Sigmoid colon (tissue), 7 donors: Measurements from ENCODE around the gene ABCA6. TPM values are rescaled to one million over a fixed set of nuclear protein-coding genes. Genes with fewer than 3 reads are reported as not detected.

ENCODE experiments used
- DNase-seq: peaks from one replicate; pipeline ENCODE4 v3.0.0-alpha.2; 2019
- H3K27ac ChIP-seq, 4 donors: fragments of 200-600 bp; sonication (generic); one replicate each; pipeline ENCODE4 v1.5.1; 2016 to 2019; ENCODE audit warnings: mild to moderate bottlenecking in 1 of 4
- H3K27me3 ChIP-seq, 3 donors: fragments of 200-600 bp; sonication (generic); one replicate each; pipeline ENCODE4 v1.5.1; 2019; ENCODE audit warnings: mild to moderate bottlenecking in 1 of 3
- H3K36me3 ChIP-seq, 4 donors: fragments of 200-600 bp; sonication (generic); one replicate each; pipeline ENCODE4 v1.5.1; 2016 to 2019
- H3K4me1 ChIP-seq, 4 donors: fragments of 200-600 bp; sonication (generic); one replicate each; pipeline ENCODE4 v1.5.1; 2017 to 2019
- H3K4me3 ChIP-seq, 4 donors: fragments of 200-600 bp; sonication (generic); one replicate each; pipeline ENCODE4 v1.5.1; 2017 to 2019; ENCODE audit warnings: mild to moderate bottlenecking in 2 of 4, moderate library complexity in 1 of 4
- H3K9me3 ChIP-seq, 4 donors: fragments of 200-600 bp in 3 of 4; sonication (generic) in 3 of 4; one replicate each; pipeline versions ENCODE4 v1.5.1 to v1.6.1; 2013 to 2019
- CTCF ChIP-seq, 4 experiments: fragments of 450-650 bp in 3 of 4; fragments of 200-600 bp in 1 of 4; IDR thresholded peaks; one replicate each; pipeline ENCODE4 v1.5.1; 2016 to 2019; ENCODE audit warnings: antibody characterized with exemption in 4 of 4, mild to moderate bottlenecking in 3 of 4, moderate library complexity in 2 of 4
- EP300 ChIP-seq, 4 donors: sonication (generic); formaldehyde crosslinking; IDR thresholded peaks; one replicate each; pipeline ENCODE4 v1.6.1; 2017; ENCODE audit warnings: antibody characterized with exemption in 4 of 4
- POLR2A ChIP-seq, 2 donors: fragments of 450-650 bp; IDR thresholded peaks; one replicate each; pipeline ENCODE4 v1.6.1; 2016; ENCODE audit warnings: antibody characterized with exemption in 2 of 2, mild to moderate bottlenecking in 2 of 2, moderate library complexity in 2 of 2
- POLR2AphosphoS5 ChIP-seq, 4 donors: sonication (generic); formaldehyde crosslinking; IDR thresholded peaks; one replicate each; pipeline ENCODE4 v1.6.1; 2017; ENCODE audit warnings: antibody characterized with exemption in 4 of 4
- WGBS, 2 donors: extraction: QIAGEN DNeasy Blood & Tissue Kit; methylation state at CpG; one replicate each; pipeline ENCODE4 v1.1.7; 2013; 5-methylcytosine and 5-hydroxymethylcytosine counted together
- intact Hi-C: fragments of 100-400 bp; cut with DNase I; formaldehyde crosslinking; loops from one replicate; pipeline ENCODE4 v1.15.1; 2023
- polyA plus RNA-seq, 3 donors: library from polyadenylated mRNA; stranded (reverse); fragments of 200-250 nt; gene quantifications; one replicate each; pipeline ENCODE4 v1.2.3, GENCODE V29; 2013
- total RNA-seq, 4 donors: library from RNA; depleted of rRNA; stranded (reverse); fragments of >200 nt; gene quantifications; one replicate each; pipeline ENCODE4 v1.1.0, GENCODE V29; 2016
- donor health status: healthy with polysubstance abuse.
- donor health status: Bipolar disorder and iron deficiency.
- donor health status: healthy.

Gene ABCA6
- total RNA-seq (100 to 1,000 TPM in 1 of 4 donors, 10 to 100 TPM in 3; 31.0 to 111 (median 72.1) TPM), polyA plus RNA-seq (1 to 10 TPM; 1.6 to 9.0 (median 4.4) TPM)

GRCh38 chr17:69141431-69142174, at the start of gene ABCA6:
Gene ABCA6 (minus strand): TSS chr17:69141895. CDS start chr17:69140703, 1,192 bp downstream.
- intact Hi-C loops, result no loop called here
- no peak for TF ChIP-seq POLR2A (IDR thresholded peaks at IDR 0.05)
- no peak for TF ChIP-seq EP300 (IDR thresholded peaks at IDR 0.05)
- no peak for TF ChIP-seq CTCF (IDR thresholded peaks at IDR 0.05)
- TF ChIP-seq POLR2AphosphoS5 (IDR thresholded peaks at IDR 0.05), result no peak
- no peaks in the 10 kb centered on the region for H3K27me3 ChIP-seq
- H3K4me3 ChIP-seq, result peak within 1 kb of the TSS; percentile 18 to 39 (median 25)
- 25 to 53% methylated on average over 4 of the region's 4 CpGs for WGBS, 2 donors
- no peaks in the 10 kb centered on the region for H3K9me3 ChIP-seq
- peaks cover 0 to 8% (median 0%) of the 10 kb centered on the region in 4 donors for H3K36me3 ChIP-seq
- no peaks in the 10 kb centered on the region for H3K4me1 ChIP-seq
- no peak for DNase-seq
- H3K27ac ChIP-seq, result peak within 1 kb of the TSS; percentile 35 to 73 (median 51)

- 77 to 88% methylated on average over 2 of the region's 2 CpGs for WGBS, 2 donors
- no peaks in the 10 kb centered on the region for H3K36me3 ChIP-seq
- no peak overlapping the region for H3K4me3 ChIP-seq
- H3K9me3 ChIP-seq, result no peaks in the 10 kb centered on the region
- no peak for DNase-seq
- H3K27me3 ChIP-seq, result no peaks in the 10 kb centered on the region
- intact Hi-C loops, result no loop called here
- no peak overlapping the region for H3K27ac ChIP-seq
- TF ChIP-seq POLR2AphosphoS5 (IDR thresholded peaks at IDR 0.05), result no peak
- TF ChIP-seq EP300 (IDR thresholded peaks at IDR 0.05), result no peak
- TF ChIP-seq CTCF (IDR thresholded peaks at IDR 0.05), result no peak
- no peak for TF ChIP-seq POLR2A (IDR thresholded peaks at IDR 0.05)
- no peaks in the 10 kb centered on the region for H3K4me1 ChIP-seq
Measured at GRCh38 chr17:69188796-69189195, 47.1 kb upstream of the ABCA6 start.

GRCh38 chr17:69188064-69188463, 46.4 kb upstream of the ABCA6 start:
- Histone ChIP-seq H3K4me1 (no peaks in the 10 kb centered on the region), H3K4me3 (no peak overlapping the region), H3K9me3 (no peaks in the 10 kb centered on the region), H3K36me3 (no peaks in the 10 kb centered on the region), H3K27me3 (no peaks in the 10 kb centered on the region), H3K27ac (no peak overlapping the region)
- TF ChIP-seq POLR2AphosphoS5 (IDR thresholded peaks at IDR 0.05) (no peak), EP300 (IDR thresholded peaks at IDR 0.05) (no peak), POLR2A (IDR thresholded peaks at IDR 0.05) (no peak), CTCF (IDR thresholded peaks at IDR 0.05) (no peak)
- 70 to 79% methylated on average over 1 of the region's 1 CpG for WGBS, 2 donors
- no peak for DNase-seq
- intact Hi-C loops, result no loop called here

- H3K4me1 ChIP-seq, result no peaks in the 10 kb centered on the region
- no peaks in the 10 kb centered on the region for H3K27me3 ChIP-seq
- TF ChIP-seq CTCF (IDR thresholded peaks at IDR 0.05) (no peak), POLR2AphosphoS5 (IDR thresholded peaks at IDR 0.05) (no peak), EP300 (IDR thresholded peaks at IDR 0.05) (no peak), POLR2A (IDR thresholded peaks at IDR 0.05) (no peak)
- H3K4me3 ChIP-seq, result no peak overlapping the region
- DNase-seq, result no peak
- H3K9me3 ChIP-seq, result no peaks in the 10 kb centered on the region
- H3K27ac ChIP-seq, result no peak overlapping the region
- intact Hi-C loops, result no loop called here
- no peaks in the 10 kb centered on the region for H3K36me3 ChIP-seq
Measured at GRCh38 chr17:69187294-69187693, 45.6 kb upstream of the ABCA6 start.
